Fibroblast of skin of scalp (primary cell): Measurements from ENCODE around the gene UCK2.
A peak's percentile ranks its signal among the peaks of the same experiment; 100 is the strongest.

Experiments
- DNase-seq: peaks from one replicate; pipeline ENCODE4 v3.0.0-alpha.2; 2013

Gene UCK2

DNA sequence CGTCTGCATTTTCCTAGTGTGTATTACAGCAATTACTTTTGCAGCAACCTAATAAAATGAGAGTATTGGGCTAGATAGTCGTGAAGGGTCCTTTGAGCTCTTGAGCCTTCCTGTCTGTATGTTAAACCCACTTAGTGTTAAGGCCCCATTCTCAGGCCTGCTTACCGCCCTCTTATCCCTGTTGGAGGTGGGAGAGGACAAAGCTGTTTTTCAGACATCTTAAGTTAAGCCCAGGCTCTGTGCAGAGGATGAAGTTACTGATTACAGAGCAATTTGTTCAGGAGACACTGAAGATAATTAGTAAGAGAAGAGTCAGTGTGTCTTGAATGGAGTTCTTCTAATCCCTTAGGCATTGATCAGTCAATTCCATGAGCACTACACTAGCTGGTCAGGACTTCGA lies 114.6 kb downstream of the UCK2 start:
- DNase-seq: no peak

DNA sequence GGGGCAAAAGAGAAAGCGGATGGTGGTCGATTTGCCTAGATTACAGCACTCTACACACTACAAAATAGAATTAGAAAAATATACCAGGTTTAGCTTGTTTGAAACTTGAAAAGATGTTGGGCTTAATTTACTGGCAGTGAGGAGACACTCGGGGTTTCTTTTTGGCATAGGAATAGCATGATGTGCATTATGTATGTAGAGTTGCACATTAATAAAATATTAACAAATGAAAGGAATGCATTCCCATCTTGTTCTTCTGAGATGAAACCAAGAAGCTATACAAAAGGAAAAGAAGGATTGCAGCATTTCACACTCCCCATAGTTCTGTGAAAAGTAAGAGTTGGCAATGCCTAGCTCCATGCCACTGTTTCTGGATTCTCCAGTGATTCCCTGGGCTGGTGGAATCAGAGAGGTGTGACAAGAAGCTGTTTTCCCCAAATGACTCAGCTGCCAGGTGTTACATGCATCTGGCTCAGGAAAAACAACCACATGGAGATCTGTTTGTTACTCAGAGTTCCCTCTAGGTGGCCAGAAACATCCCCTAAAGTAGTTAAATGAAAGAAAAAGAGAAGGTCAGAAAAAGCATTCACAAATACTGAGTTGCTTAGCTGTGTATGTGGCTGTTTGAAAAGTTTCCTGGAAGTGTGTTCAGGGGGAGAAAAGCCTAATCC lies 115.6 kb downstream of the UCK2 start:
- no peak for DNase-seq

GRCh38 chr1:165945911-165946310 lies 118.5 kb downstream of the UCK2 start:
- no peak for DNase-seq

GRCh38 chr1:165947797-165948455 lies 120.5 kb downstream of the UCK2 start:
- no peak for DNase-seq

DNA sequence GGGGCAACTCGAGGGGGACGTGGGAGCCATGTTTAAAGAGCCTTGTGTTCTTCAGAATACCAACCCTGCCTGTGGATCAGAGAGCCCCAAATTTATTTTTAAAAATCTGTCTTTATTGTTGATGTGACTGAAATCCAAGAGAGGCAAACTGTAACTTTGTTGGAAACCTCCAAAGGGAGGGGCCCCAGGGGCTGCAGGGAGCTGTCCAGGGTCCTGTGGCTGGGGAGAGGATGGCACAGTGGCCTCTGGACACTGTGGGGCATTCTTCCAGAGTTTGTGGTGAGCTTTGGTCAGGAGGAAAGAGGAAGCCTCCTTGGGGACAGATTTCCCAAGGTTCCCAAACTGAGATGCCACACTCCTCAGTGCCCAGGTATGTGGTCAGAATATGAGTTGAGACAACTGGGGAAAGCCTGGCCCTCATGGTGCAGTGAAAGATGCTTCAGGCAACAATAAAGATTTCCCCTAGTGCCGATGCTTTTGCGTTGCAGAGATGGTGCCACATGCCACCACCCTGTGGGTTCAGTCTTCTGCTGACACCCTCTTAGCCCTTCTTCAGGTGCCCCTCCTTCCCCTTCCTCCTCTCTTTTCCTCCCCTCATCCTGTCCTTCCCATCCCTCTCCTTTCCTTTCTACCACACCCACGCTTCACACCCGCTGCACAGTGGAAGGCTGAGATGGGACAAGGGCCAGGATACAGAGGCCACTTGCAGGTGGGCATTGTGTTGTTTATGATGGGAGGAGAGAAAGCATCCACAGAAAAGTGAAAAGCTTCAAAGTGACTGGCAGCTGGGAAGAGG lies 122.1 kb downstream of the UCK2 start:
- DNase-seq: peak; percentile 41

DNA sequence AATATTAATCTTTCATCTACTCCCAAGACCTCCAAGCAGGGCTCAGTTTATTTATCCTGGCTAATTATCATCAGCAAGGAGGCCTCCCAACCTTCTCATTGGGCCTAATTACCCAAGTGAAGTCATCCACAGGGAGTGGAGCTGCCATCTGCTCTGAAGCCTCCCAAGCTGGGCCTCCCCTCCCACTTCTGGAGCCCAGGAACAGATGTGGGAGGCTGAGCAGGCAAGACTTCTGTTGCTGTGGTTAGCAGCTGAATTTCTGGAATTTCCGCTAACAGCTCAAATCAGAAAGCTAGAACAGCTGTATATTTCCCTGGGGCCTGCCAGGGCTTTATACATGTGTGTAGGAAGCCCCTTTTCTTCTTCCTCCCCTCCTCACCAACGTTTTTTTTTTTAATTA lies 127.5 kb downstream of the UCK2 start:
- peak; percentile 88 for DNase-seq

DNA sequence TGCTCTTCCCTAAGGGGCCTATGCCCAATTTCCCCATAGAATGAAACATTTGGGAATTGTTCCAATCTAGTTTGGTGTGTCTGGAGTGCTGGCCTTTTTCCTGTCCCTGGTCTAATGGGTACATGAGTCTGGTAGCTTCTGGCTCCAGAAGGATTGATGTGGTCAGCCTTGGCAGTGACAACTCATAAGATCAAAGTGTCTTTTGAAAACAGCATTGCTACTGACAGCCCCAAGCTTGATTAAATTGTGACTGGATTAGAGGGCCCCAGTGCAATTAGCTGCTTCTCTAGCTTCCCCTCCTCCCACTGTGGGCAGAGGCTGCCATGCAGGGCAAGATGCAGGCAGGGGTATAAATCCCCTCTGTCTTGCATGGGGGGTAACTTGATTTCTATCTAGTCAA lies 130.9 kb downstream of the UCK2 start:
- DNase-seq: no peak

DNA sequence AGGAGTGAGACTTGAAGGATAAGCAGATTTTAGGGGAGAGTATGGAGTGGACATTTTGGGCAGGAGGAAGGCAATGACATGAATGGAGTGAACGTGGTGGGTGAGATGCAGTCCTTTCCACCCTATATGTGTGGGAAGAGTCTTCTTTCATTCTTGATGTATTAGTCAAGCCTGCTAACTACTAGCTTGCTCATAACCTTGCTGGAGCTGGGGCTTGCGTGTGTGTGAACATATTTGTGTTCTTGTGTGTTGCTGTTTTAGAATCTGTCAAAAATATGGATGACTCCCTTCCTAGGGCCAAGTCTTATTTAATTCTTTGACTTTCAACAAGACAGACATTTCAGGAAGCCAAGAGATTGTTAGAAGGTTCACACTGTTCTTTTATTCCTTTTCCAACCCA lies 132.7 kb downstream of the UCK2 start:
- peak; percentile 61 for DNase-seq

DNA sequence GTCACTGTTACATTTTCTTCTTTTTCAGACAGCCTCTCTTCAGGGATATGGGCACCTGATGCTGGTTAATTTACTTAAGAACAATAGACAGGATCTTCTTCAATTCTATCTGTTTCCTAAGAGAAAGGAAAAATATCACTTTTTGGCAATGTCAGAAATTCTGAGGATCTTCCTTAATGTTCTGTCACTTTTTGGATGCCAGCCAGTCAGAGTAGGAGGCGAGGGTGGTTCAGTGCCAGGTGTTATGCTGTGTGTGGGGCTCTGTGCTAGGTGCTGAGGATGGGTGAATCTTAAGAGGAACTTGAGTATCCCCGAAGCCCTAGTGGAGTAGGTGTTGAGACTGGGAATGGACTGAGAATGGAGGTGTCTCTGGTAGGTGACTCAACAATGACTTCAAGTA lies 133.5 kb downstream of the UCK2 start:
- no peak for DNase-seq
